ENCODE measurements around the gene DSC3.

DNA sequence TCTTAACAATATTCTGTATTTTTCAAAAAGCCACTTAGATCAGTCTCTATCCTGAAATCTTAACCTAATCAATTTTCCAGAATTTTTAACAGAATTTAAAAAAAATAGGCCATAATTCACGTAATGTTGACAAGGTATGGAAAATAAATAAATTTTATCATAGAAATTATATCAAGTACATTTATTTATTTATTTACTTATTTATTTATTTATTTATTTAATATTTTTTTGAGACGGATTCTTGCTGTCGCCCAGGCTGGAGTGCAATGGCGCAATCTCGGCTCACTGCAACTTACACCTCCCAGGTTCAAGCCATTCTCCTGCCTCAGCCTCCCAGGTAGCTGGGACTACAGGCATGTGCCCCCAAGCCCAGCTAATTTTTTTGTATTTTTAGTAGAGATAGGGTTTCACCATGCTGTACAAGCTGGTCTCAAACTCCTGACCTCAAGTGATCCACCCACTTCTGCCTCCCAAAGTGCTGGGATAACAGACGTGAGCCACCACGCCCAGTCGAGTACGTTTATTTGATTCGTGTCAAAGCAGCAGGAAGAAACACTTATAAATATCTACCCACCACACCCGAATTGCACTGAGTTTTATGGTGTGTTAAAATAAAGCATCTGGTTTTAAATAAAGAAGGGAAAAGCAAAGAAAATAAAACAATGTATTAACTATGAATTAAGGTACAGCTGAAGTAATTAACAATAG, 60.1 kb downstream of the DSC3 start:
- TF ChIP-seq, protein P1, sequence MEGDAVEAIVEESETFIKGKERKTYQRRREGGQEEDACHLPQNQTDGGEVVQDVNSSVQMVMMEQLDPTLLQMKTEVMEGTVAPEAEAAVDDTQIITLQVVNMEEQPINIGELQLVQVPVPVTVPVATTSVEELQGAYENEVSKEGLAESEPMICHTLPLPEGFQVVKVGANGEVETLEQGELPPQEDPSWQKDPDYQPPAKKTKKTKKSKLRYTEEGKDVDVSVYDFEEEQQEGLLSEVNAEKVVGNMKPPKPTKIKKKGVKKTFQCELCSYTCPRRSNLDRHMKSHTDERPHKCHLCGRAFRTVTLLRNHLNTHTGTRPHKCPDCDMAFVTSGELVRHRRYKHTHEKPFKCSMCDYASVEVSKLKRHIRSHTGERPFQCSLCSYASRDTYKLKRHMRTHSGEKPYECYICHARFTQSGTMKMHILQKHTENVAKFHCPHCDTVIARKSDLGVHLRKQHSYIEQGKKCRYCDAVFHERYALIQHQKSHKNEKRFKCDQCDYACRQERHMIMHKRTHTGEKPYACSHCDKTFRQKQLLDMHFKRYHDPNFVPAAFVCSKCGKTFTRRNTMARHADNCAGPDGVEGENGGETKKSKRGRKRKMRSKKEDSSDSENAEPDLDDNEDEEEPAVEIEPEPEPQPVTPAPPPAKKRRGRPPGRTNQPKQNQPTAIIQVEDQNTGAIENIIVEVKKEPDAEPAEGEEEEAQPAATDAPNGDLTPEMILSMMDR (IDR thresholded peaks at IDR 0.05) = no peak
- no peak for TF ChIP-seq POLR2AphosphoS5 (IDR thresholded peaks at IDR 0.05)
